Endothelial cell of umbilical vein (primary cell): Measurements from ENCODE around the gene DAD1. TPM values are rescaled to one million over a fixed set of nuclear protein-coding genes. Genes with fewer than 3 reads are reported as not detected.

Source experiments
- BruUV-seq: library from RNA; stranded (reverse); fragments of 400-500 nt; replicated peaks from 2 replicates; lab custom pipeline; 2021; lab: Mats Ljungman, UMichigan
- CTCF ChIA-PET: fragments of 300-600, 350-600 bp; sonication (Branson Sonifier 250); formaldehyde crosslinking; loops from one replicate; lab custom pipeline; 2021; ENCODE audit warnings: antibody characterized with exemption, inconsistent platforms; lab: Charles Lee
- POLR2A ChIA-PET: fragments of 300-600, 350-600 bp; sonication (Branson Sonifier 250); formaldehyde crosslinking; loops from one replicate; lab custom pipeline; 2021; ENCODE audit warnings: antibody characterized with exemption, inconsistent platforms; lab: Charles Lee
- DNase-seq: peaks from one replicate; pipeline ENCODE4 v3.0.0-alpha.2; 2011; ENCODE audit warnings: low read depth, low spot score
- FAIRE-seq: peaks from 2 replicates; lab custom pipeline; 2011; peaks lifted over from hg19 to GRCh38; lab: Jason Lieb, UNC
- H2AFZ ChIP-seq: 2 replicates; pipeline ENCODE4 v1.6.0; 2012; ENCODE audit warnings: low read depth, low read length, control low read depth, inconsistent platforms
- H3K27ac ChIP-seq: 2 replicates; pipeline ENCODE4 v1.5.1; 2011; ENCODE audit warnings: low read depth, mild to moderate bottlenecking, control low read depth, low read length, moderate library complexity; ENCODE audit not compliant: insufficient read depth
- H3K27me3 ChIP-seq, 2 experiments: 2 replicates each; pipeline versions ENCODE4 v1.6.0 to v1.6.1; 2011; ENCODE audit warnings: low read length in 2 of 2, mixed read lengths in 1 of 2; ENCODE audit not compliant: control insufficient read depth in 2 of 2, insufficient read depth in 2 of 2
- H3K36me3 ChIP-seq, 2 experiments: 2 replicates in 1 of 2; 3 replicates in 1 of 2; pipeline ENCODE4 v1.5.1; 2011; ENCODE audit warnings: low read length in 2 of 2, mild to moderate bottlenecking in 1 of 2, moderate library complexity in 1 of 2; ENCODE audit not compliant: control insufficient read depth in 2 of 2, insufficient read depth in 2 of 2; ENCODE audit errors: extremely low read depth in 1 of 2
- H3K4me1 ChIP-seq: 3 replicates; pipeline ENCODE4 v1.5.1; 2011; ENCODE audit warnings: mild to moderate bottlenecking, low read length; ENCODE audit not compliant: control insufficient read depth, insufficient read depth; ENCODE audit errors: extremely low read depth
- H3K4me2 ChIP-seq: 2 replicates; pipeline ENCODE4 v1.6.1; 2011; ENCODE audit warnings: low read length, control low read depth, mixed read lengths; ENCODE audit not compliant: insufficient read depth
- H3K4me3 ChIP-seq, 3 experiments: fragments of 200-600 bp in 1 of 3; sonication (generic), shearing (Covaris generic) in 1 of 3; replicated peaks in 1 of 3; 2 replicates each; pipeline ENCODE4 v1.5.1; 2011 to 2016; ENCODE audit warnings: control low read depth in 3 of 3, low read length in 3 of 3, mild to moderate bottlenecking in 2 of 3, inconsistent platforms in 1 of 3, low read depth in 1 of 3, moderate library complexity in 1 of 3; ENCODE audit not compliant: insufficient read depth in 1 of 3
- H3K79me2 ChIP-seq: 2 replicates; pipeline ENCODE4 v1.6.0; 2012; ENCODE audit warnings: low read length, inconsistent platforms; ENCODE audit not compliant: control insufficient read depth, insufficient read depth
- H3K9ac ChIP-seq: replicated peaks from 2 replicates; pipeline ENCODE3; 2011; ENCODE audit warnings: low read length, control low read depth; ENCODE audit not compliant: insufficient read depth; ENCODE audit errors: extremely low read depth
- H3K9me1 ChIP-seq: replicated peaks from 3 replicates; pipeline ENCODE4 v1.6.0; 2011; ENCODE audit warnings: mild to moderate bottlenecking, low read length; ENCODE audit not compliant: control insufficient read depth, insufficient read depth; ENCODE audit errors: extremely low read depth
- H3K9me3 ChIP-seq: replicated peaks from 2 replicates; pipeline ENCODE4 v1.5.1; 2012; ENCODE audit warnings: low read length, inconsistent platforms; ENCODE audit not compliant: control insufficient read depth, insufficient read depth
- H4K20me1 ChIP-seq: replicated peaks from 2 replicates; pipeline ENCODE3; 2011; ENCODE audit warnings: mild to moderate bottlenecking, low read length; ENCODE audit not compliant: control insufficient read depth, insufficient read depth; ENCODE audit errors: extremely low read depth
- CTCF ChIP-seq, 2 donors: IDR thresholded peaks; 1 replicate in 1 of 2; 2 replicates in 1 of 2; pipeline ENCODE4 v1.5.1; 2011; ENCODE audit warnings: low read length in 2 of 2, mild to moderate bottlenecking in 2 of 2, moderate library complexity in 2 of 2, control low read depth in 1 of 2, inconsistent platforms in 1 of 2, low read depth in 1 of 2; ENCODE audit not compliant: insufficient read depth in 1 of 2; ENCODE audit errors: extremely low read depth in 1 of 2
- EZH2 ChIP-seq: IDR thresholded peaks from 2 replicates; pipeline ENCODE4 v1.6.1; 2012; ENCODE audit warnings: borderline replicate concordance, low read depth, mild to moderate bottlenecking, moderate library complexity, low read length, inconsistent platforms; ENCODE audit not compliant: severe bottlenecking
- FOS ChIP-seq: IDR thresholded peaks from 2 replicates; pipeline ENCODE4 v1.6.1; 2011; ENCODE audit warnings: mild to moderate bottlenecking, low read length, moderate library complexity, borderline replicate concordance; ENCODE audit not compliant: insufficient read depth
- GATA2 ChIP-seq: IDR thresholded peaks from 2 replicates; pipeline ENCODE4 v1.7.0; 2011; ENCODE audit warnings: low read depth, mild to moderate bottlenecking, moderate library complexity, mixed read lengths, low read length; ENCODE audit not compliant: insufficient read length, insufficient read depth
- JUN ChIP-seq: IDR thresholded peaks from 2 replicates; pipeline ENCODE4 v1.6.1; 2011; ENCODE audit warnings: borderline replicate concordance, low read depth; ENCODE audit not compliant: insufficient read length, insufficient read depth
- MAX ChIP-seq: IDR thresholded peaks from 2 replicates; pipeline ENCODE4 v1.6.1; 2011; ENCODE audit not compliant: insufficient read depth, insufficient read length
- MYC ChIP-seq: IDR thresholded peaks from one replicate; pipeline ENCODE4 v1.6.1; 2011; ENCODE audit warnings: mild to moderate bottlenecking, low read depth, low read length
- POLR2A ChIP-seq: IDR thresholded peaks from 2 replicates; pipeline ENCODE4 v1.6.1; 2012; ENCODE audit warnings: low read depth, mild to moderate bottlenecking, control low read depth, low read length
- POLR2AphosphoS5 ChIP-seq: IDR thresholded peaks from 2 replicates; pipeline ENCODE4 v1.6.1; 2012; ENCODE audit warnings: low read depth, mild to moderate bottlenecking, control low read depth, low read length, moderate library complexity; ENCODE audit not compliant: insufficient read depth
- dilution Hi-C: fragments of 300-500 bp; cut with MboI; formaldehyde crosslinking; loops from one replicate; pipeline ENCODE4 v1.15.0; 2019; ENCODE audit warnings: low sequenced_read_pairs; ENCODE audit not compliant: extremely low pct_ligation_motif_present
- intact Hi-C: fragments of 100-400 bp; cut with micrococcal nuclease; formaldehyde crosslinking; loops from one replicate; pipeline ENCODE4 v1.10.0; 2022
- polyA plus RNA-seq, 4 experiments: library from polyadenylated mRNA; depleted of rRNA in 3 of 4; stranded (reverse) in 3 of 4; unstranded in 1 of 4; fragments of >200 nt; gene quantifications; 2 replicates each; pipeline versions ENCODE4 v1.2.1 to v1.2.3, GENCODE V29; 2011 to 2012; ENCODE audit warnings: missing spikeins in 1 of 4
- total RNA-seq: library from RNA; stranded (reverse); gene quantifications from 2 replicates; pipeline ENCODE4 v1.2.3, GENCODE V29; 2021

Gene DAD1
- total and polyA plus RNA-seq, 2 donors (not counting 3 experiments of a cell fraction or from before 2014, with no cell fraction given) = 299 to 1,227 TPM

GRCh38 chr14:22606380-22606779 lies 17.4 kb upstream of the DAD1 start:
- intact Hi-C loops (no loop called here), dilution Hi-C loops (no loop called here)
- Histone ChIP-seq H3K27me3 (no peaks in the 10 kb centered on the region), H3K27ac (no peak overlapping the region), H3K4me1 (peaks cover 3% of the 10 kb centered on the region), H3K9ac (no peak overlapping the region), H2AFZ (no peak overlapping the region), H3K79me2 (no peaks in the 10 kb centered on the region), H4K20me1 (no peaks in the 10 kb centered on the region), H3K9me1 (no peaks in the 10 kb centered on the region), H3K9me3 (no peaks in the 10 kb centered on the region), H3K4me2 (no peak overlapping the region), H3K36me3 (peaks cover 18 to 42% of the 10 kb centered on the region in 2 experiments), H3K4me3 (no peak overlapping the region)
- FAIRE-seq (no peak), DNase-seq (no peak)
- no peak for TF ChIP-seq MYC
- no peak for TF ChIP-seq JUN
- TF ChIP-seq FOS = no peak
- TF ChIP-seq POLR2AphosphoS5 = no peak
- TF ChIP-seq POLR2A = no peak
- TF ChIP-seq EZH2 = no peak
- TF ChIP-seq CTCF (IDR thresholded peaks at IDR 0.05; ENCODE audit: extremely low read depth in 1 of 2, insufficient read depth in 1 of 2, low read depth in 1 of 2, low read length in 2 of 2) = no peak
- TF ChIP-seq GATA2 = no peak
- TF ChIP-seq MAX = no peak
- BruUV-seq = no TSS peak
- CTCF ChIA-PET = interaction anchor here (0.6 to 1.3 kb wide), 2 partner anchors 16 to 36 kb away, joined by 3 read pairs; no protein-coding TSS in a partner anchor
- POLR2A ChIA-PET = no interaction called here
